Measurements from ENCODE around the gene DRAM2.

Gene DRAM2

GRCh38 chr1:111161843-111162487 lies 22.1 kb upstream of the DRAM2 start:
- ChIA-PET POLR2A (ENCODE audit: low non-redundant PET) (no interaction called here), CTCF (interaction anchor here (0.7 kb wide), 1 partner anchor 536 kb away, joined by 4 read pairs; no protein-coding TSS in a partner anchor)
- no peak for DNase-seq (ENCODE audit: low spot score)
- TF ChIP-seq CTCF (conservative IDR thresholded peaks at IDR 0.05; ENCODE audit: low read depth) = no peak
- H3K27ac ChIP-seq = no peak overlapping the region

DNA sequence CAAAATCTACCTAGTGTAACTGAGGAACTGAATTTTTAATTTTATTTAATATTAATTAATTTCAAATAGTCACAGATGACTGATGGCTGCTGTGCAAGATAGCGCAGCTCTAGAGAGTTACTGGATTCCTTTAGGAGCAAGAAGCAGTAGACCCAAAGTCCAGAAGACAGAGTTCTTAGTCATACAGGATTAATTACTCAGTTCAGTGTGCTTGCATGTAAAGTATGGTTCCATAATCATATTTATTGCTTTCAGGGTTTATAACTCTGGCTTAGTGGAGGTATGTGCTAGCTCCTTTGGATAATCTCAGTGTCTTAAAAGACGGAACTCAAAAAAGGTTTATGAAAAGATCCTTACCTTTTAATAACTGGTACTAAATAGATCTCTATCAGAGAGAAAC lies 17.5 kb upstream of the DRAM2 start:
- no peak for DNase-seq (ENCODE audit: low spot score)
- CTCF ChIA-PET = interaction anchor here (0.6 kb wide), 1 partner anchor 11 kb away, joined by 4 read pairs; no protein-coding TSS in a partner anchor
- H3K27ac ChIP-seq = no peak overlapping the region
- POLR2A ChIA-PET (ENCODE audit: low non-redundant PET) = interaction anchor here (0.6 kb wide), 1 partner anchor 16 kb away, joined by 3 read pairs; no protein-coding TSS in a partner anchor
- no peak for TF ChIP-seq CTCF (conservative IDR thresholded peaks at IDR 0.05; ENCODE audit: low read depth)

GRCh38 chr1:111154021-111154999 lies 14.4 kb upstream of the DRAM2 start:
- no peak overlapping the region for H3K27ac ChIP-seq
- CTCF ChIA-PET = interaction anchor here (0.6 to 0.7 kb wide), 2 partner anchors 525 to 539 kb away, joined by 3 read pairs; no protein-coding TSS in a partner anchor
- POLR2A ChIA-PET (ENCODE audit: low non-redundant PET) = no interaction called here
- no peak for TF ChIP-seq CTCF (conservative IDR thresholded peaks at IDR 0.05; ENCODE audit: low read depth)
- DNase-seq (ENCODE audit: low spot score) = no peak

- CTCF ChIA-PET = no interaction called here
- no peak for DNase-seq (ENCODE audit: low spot score)
- POLR2A ChIA-PET (ENCODE audit: low non-redundant PET) = no interaction called here
- TF ChIP-seq CTCF (conservative IDR thresholded peaks at IDR 0.05; ENCODE audit: low read depth) = no peak
- no peak overlapping the region for H3K27ac ChIP-seq
These were observed 11.9 kb upstream of the DRAM2 start for GRCh38 chr1:111151838-111152237.

- CTCF ChIA-PET = no interaction called here
These were observed 8.5 kb upstream of the DRAM2 start for GRCh38 chr1:111148376-111148881.

More at GRCh38 chr1:111148376-111148881, 8.5 kb upstream of the DRAM2 start:
- TF ChIP-seq CTCF (conservative IDR thresholded peaks at IDR 0.05; ENCODE audit: low read depth) = no peak
- DNase-seq (ENCODE audit: low spot score) = no peak
- no peak overlapping the region for H3K27ac ChIP-seq
- POLR2A ChIA-PET (ENCODE audit: low non-redundant PET) = no interaction called here
